ENCODE data around the gene SPDYE2B.
"Not testable (repeated sequence)": the region's sequence is repeated elsewhere in the genome, so short reads cannot be mapped to it uniquely, and the experiment has no call there.

Gene SPDYE2B

GRCh38 chr7:102698962-102699750 is 49.0 kb downstream of the SPDYE2B start:
- DNase-seq (ENCODE audit: low read depth in 2 of 2) = not testable (repeated sequence)
